ENCODE data around the gene CCNI.
"Not testable (repeated sequence)": the region's sequence is repeated elsewhere in the genome, so short reads cannot be mapped to it uniquely, and the experiment has no call there.

CCNI gene

GRCh38 chr4:77104388-77104787, 28.6 kb upstream of the CCNI start:
- Histone ChIP-seq H3K36me3 (ENCODE audit: control insufficient read depth in 2 of 2, insufficient read depth in 2 of 2, low read length in 2 of 2) (no peaks in the 10 kb centered on the region), H3K4me1 (ENCODE audit: control insufficient read depth, insufficient read depth, low read length) (peaks cover 10% of the 10 kb centered on the region), H3K9ac (ENCODE audit: low read length in 2 of 2) (no peak overlapping the region), H3K27me3 (ENCODE audit: control insufficient read depth in 1 of 2, insufficient read depth in 2 of 2, low read length in 2 of 2) (no peaks in the 10 kb centered on the region), H3K4me3 (ENCODE audit: low read length in 2 of 2) (no peak overlapping the region), H3K27ac (ENCODE audit: low read length) (peak overlapping the region; percentile 53), H3K9me3 (ENCODE audit: control insufficient read depth in 2 of 2, low read length in 2 of 2) (no peaks in the 10 kb centered on the region)

- Histone ChIP-seq H3K36me3 (ENCODE audit: control insufficient read depth in 2 of 2, insufficient read depth in 2 of 2, low read length in 2 of 2) (no peaks in the 10 kb centered on the region), H3K27me3 (ENCODE audit: control insufficient read depth in 1 of 2, insufficient read depth in 2 of 2, low read length in 2 of 2) (no peaks in the 10 kb centered on the region), H3K9me3 (ENCODE audit: control insufficient read depth in 2 of 2, low read length in 2 of 2) (no peaks in the 10 kb centered on the region), H3K4me1 (ENCODE audit: control insufficient read depth, insufficient read depth, low read length) (peaks cover 5% of the 10 kb centered on the region), H3K4me3 (ENCODE audit: low read length in 2 of 2) (no peak overlapping the region), H3K27ac (ENCODE audit: low read length) (no peak overlapping the region), H3K9ac (ENCODE audit: low read length in 2 of 2) (no peak overlapping the region)
Measured at GRCh38 chr4:77100234-77100633, 24.4 kb upstream of the CCNI start.

DNA sequence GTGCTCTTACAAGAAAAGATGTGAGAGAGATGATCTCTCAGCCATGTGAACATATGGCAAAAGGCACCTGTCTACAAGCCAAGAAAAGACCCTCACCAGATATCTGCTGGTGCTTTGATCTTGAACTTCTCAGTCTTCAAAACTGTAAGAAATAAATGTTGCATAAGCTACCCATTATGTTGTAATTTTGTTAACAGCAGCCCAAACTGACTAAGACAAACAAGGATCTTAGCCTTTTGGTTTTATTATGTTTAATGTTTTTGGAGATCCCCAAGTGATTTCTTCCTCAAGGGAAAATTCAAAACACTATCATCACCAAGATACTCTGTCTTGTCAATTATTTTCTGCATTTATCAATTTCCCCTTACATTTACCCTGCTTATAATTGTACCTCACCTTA, 21.8 kb upstream of the CCNI start:
- no peaks in the 10 kb centered on the region for H3K4me1 ChIP-seq (ENCODE audit: control insufficient read depth, insufficient read depth, low read length)
- no peaks in the 10 kb centered on the region for H3K36me3 ChIP-seq (ENCODE audit: control insufficient read depth in 2 of 2, insufficient read depth in 2 of 2, low read length in 2 of 2)

DNA sequence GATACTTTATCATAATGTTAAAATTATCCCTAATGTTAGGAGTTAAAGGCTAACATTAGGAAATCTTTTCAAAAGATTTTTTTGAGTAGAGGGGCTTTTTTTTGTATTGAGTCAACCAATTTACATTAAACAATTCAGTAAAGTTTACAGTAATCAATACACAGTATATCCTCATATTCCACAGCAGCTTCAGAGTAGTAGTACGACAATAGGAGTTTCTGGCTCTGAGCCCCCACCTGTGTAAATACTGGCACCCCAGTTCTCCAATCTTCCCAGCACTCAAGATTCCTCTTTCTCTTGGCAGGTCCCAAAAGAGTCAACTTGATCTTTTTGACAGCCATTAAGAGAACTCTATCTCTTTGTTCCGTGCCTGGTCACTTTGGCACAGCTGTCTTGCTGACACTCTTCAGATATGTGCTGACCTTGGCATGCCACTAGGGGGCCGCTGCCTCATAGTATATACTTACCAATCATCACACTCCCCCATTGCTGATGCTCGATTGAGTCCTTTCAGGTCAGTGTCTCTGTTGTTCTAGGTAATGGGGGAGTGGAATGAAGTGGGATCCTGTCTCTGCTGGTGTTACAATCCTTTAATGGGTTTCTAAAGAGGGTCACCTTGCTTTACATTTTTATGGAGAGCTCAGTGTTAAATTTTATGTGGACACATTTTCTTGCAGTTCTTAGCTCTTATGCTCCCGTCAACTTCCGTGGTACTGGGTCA, 19.5 kb upstream of the CCNI start:
- Histone ChIP-seq H3K27ac (ENCODE audit: low read length) (no peak overlapping the region), H3K4me3 (ENCODE audit: low read length in 2 of 2) (no peak overlapping the region), H3K36me3 (ENCODE audit: control insufficient read depth in 2 of 2, insufficient read depth in 2 of 2, low read length in 2 of 2) (no peaks in the 10 kb centered on the region), H3K27me3 (ENCODE audit: control insufficient read depth in 1 of 2, insufficient read depth in 2 of 2, low read length in 2 of 2) (no peaks in the 10 kb centered on the region), H3K9ac (ENCODE audit: low read length in 2 of 2) (no peak overlapping the region), H3K4me1 (ENCODE audit: control insufficient read depth, insufficient read depth, low read length) (no peaks in the 10 kb centered on the region), H3K9me3 (ENCODE audit: control insufficient read depth in 2 of 2, low read length in 2 of 2) (no peaks in the 10 kb centered on the region)

More for the DNA sequence above, 21.8 kb upstream of the CCNI start:
- Histone ChIP-seq H3K27me3 (ENCODE audit: control insufficient read depth in 1 of 2, insufficient read depth in 2 of 2, low read length in 2 of 2) (no peaks in the 10 kb centered on the region), H3K9ac (ENCODE audit: low read length in 2 of 2) (no peak overlapping the region), H3K9me3 (ENCODE audit: control insufficient read depth in 2 of 2, low read length in 2 of 2) (no peaks in the 10 kb centered on the region), H3K27ac (ENCODE audit: low read length) (no peak overlapping the region), H3K4me3 (ENCODE audit: low read length in 2 of 2) (no peak overlapping the region)

DNA sequence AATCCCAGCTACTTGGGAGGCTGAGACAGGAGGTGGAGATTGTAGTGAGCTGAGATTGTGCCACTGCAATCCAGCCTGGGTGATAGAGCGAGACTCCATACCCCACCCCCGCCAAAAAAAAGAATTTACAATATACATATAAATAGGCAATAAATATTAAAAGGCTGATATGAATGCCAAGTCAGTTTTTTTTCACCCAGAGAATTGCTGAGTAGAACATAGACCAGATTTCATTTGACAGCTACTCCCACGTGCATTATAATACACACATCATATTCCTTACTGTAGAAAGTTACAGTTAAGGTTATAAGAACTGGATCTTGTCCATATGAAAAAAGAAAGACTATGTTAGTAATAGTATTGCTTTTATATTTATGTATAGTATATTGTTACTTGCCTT, 18.7 kb upstream of the CCNI start:
- no peaks in the 10 kb centered on the region for H3K27me3 ChIP-seq (ENCODE audit: control insufficient read depth in 1 of 2, insufficient read depth in 2 of 2, low read length in 2 of 2)
- no peak overlapping the region for H3K4me3 ChIP-seq (ENCODE audit: low read length in 2 of 2)
- H3K9me3 ChIP-seq (ENCODE audit: control insufficient read depth in 2 of 2, low read length in 2 of 2) = no peaks in the 10 kb centered on the region
- no peak overlapping the region for H3K9ac ChIP-seq (ENCODE audit: low read length in 2 of 2)
- H3K27ac ChIP-seq (ENCODE audit: low read length) = no peak overlapping the region
- no peaks in the 10 kb centered on the region for H3K36me3 ChIP-seq (ENCODE audit: control insufficient read depth in 2 of 2, insufficient read depth in 2 of 2, low read length in 2 of 2)
- H3K4me1 ChIP-seq (ENCODE audit: control insufficient read depth, insufficient read depth, low read length) = no peaks in the 10 kb centered on the region

GRCh38 chr4:77093401-77093800, 17.6 kb upstream of the CCNI start:
- Histone ChIP-seq H3K27ac (ENCODE audit: low read length) (no peak overlapping the region), H3K36me3 (ENCODE audit: control insufficient read depth in 2 of 2, insufficient read depth in 2 of 2, low read length in 2 of 2) (no peaks in the 10 kb centered on the region), H3K27me3 (ENCODE audit: control insufficient read depth in 1 of 2, insufficient read depth in 2 of 2, low read length in 2 of 2) (no peaks in the 10 kb centered on the region)

DNA sequence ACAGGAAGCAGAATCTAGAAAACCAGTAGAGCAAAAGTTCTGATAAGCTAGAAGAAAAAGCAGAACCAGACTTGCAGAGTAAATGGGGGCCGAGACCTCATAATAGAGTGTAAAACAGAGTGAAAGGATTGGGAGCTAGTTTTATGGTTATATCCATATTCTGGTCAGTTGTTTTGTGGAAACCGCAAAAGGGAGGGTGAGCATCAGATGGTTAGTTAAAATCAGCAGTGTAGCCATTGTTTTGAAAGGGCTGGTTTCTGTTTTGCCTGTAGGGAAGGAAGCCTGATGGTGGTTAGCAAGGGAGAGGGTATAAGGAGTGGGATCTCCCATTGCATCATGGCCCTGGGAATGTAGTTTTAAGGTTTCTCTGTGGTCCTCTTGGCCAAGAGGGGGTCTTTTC, 17.2 kb upstream of the CCNI start:
- Histone ChIP-seq H3K4me1 (ENCODE audit: control insufficient read depth, insufficient read depth, low read length) (no peaks in the 10 kb centered on the region), H3K9ac (ENCODE audit: low read length in 2 of 2) (no peak overlapping the region), H3K27ac (ENCODE audit: low read length) (no peak overlapping the region), H3K36me3 (ENCODE audit: control insufficient read depth in 2 of 2, insufficient read depth in 2 of 2, low read length in 2 of 2) (no peaks in the 10 kb centered on the region), H3K27me3 (ENCODE audit: control insufficient read depth in 1 of 2, insufficient read depth in 2 of 2, low read length in 2 of 2) (no peaks in the 10 kb centered on the region), H3K4me3 (ENCODE audit: low read length in 2 of 2) (no peak overlapping the region), H3K9me3 (ENCODE audit: control insufficient read depth in 2 of 2, low read length in 2 of 2) (no peaks in the 10 kb centered on the region)

More at GRCh38 chr4:77093401-77093800, 17.6 kb upstream of the CCNI start:
- H3K4me1 ChIP-seq (ENCODE audit: control insufficient read depth, insufficient read depth, low read length) = no peaks in the 10 kb centered on the region
- H3K4me3 ChIP-seq (ENCODE audit: low read length in 2 of 2) = no peak overlapping the region
- no peak overlapping the region for H3K9ac ChIP-seq (ENCODE audit: low read length in 2 of 2)
- no peaks in the 10 kb centered on the region for H3K9me3 ChIP-seq (ENCODE audit: control insufficient read depth in 2 of 2, low read length in 2 of 2)

DNA sequence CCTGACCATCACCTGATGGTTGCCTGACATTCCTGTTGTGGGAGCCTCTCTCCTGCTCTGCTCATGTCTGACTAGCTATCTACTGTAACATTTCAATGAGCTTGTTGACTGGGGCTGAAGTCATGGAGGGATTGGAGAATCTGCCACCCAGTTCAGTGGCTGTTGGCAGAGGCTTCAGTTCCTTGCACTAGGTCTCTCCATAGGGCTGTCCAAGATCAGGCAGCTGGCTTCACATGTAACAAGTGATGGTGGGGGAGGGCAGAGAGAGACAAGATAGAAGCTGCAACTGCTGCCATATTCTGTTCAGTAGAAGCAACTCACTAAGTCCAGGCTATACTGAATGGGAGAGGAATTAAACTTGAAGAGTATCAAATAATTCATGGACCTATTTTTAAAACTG, 14.1 kb upstream of the CCNI start:
- Histone ChIP-seq H3K4me3 (ENCODE audit: low read length in 2 of 2) (no peak overlapping the region), H3K27me3 (ENCODE audit: control insufficient read depth in 1 of 2, insufficient read depth in 2 of 2, low read length in 2 of 2) (no peaks in the 10 kb centered on the region), H3K36me3 (ENCODE audit: control insufficient read depth in 2 of 2, insufficient read depth in 2 of 2, low read length in 2 of 2) (no peaks in the 10 kb centered on the region), H3K9me3 (ENCODE audit: control insufficient read depth in 2 of 2, low read length in 2 of 2) (no peaks in the 10 kb centered on the region), H3K27ac (ENCODE audit: low read length) (no peak overlapping the region), H3K4me1 (ENCODE audit: control insufficient read depth, insufficient read depth, low read length) (no peaks in the 10 kb centered on the region), H3K9ac (ENCODE audit: low read length in 2 of 2) (no peak overlapping the region)

- H3K36me3 ChIP-seq (ENCODE audit: control insufficient read depth in 2 of 2, insufficient read depth in 2 of 2, low read length in 2 of 2); H3K4me1 ChIP-seq (ENCODE audit: control insufficient read depth, insufficient read depth, low read length); H3K9ac ChIP-seq (ENCODE audit: low read length in 2 of 2); H3K27ac ChIP-seq (ENCODE audit: low read length); H3K27me3 ChIP-seq (ENCODE audit: control insufficient read depth in 1 of 2, insufficient read depth in 2 of 2, low read length in 2 of 2); H3K4me3 ChIP-seq (ENCODE audit: low read length in 2 of 2); H3K9me3 ChIP-seq (ENCODE audit: control insufficient read depth in 2 of 2, low read length in 2 of 2): not testable (repeated sequence)
Measured at GRCh38 chr4:77087027-77087426, 11.2 kb upstream of the CCNI start.

DNA sequence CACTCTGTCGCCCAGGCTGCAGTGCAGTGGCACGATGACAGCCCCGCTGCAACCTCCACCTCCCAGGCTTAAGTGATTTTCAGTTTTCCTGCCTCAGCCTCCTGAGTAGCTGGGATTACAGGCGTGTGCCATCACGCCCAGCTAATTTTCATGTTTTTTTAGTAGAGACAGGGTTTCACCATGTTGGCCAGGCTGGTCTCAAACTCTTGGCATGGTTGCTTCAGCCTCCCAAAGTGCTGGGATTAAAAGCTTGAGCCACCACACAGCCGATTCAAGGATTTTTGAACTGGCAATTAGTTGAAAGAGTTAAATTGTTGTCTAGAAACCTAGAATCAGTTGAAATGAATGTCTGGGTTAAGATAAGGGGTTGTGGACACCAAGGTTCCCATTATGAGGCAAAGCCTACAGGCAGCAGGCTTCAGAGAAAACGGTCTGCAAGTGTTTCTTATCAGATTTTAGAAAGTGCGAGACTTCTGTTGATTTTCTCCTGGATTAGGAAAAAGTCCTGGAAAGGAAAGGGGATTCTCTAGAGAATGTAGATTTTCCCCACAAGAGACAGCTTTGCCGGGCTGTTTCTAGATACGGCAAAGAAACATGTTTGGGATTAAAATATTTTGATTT, 8.3 kb upstream of the CCNI start:
- no peaks in the 10 kb centered on the region for H3K36me3 ChIP-seq (ENCODE audit: control insufficient read depth in 2 of 2, insufficient read depth in 2 of 2, low read length in 2 of 2)
- H3K9me3 ChIP-seq (ENCODE audit: control insufficient read depth in 2 of 2, low read length in 2 of 2) = no peaks in the 10 kb centered on the region
- H3K4me1 ChIP-seq (ENCODE audit: control insufficient read depth, insufficient read depth, low read length) = no peaks in the 10 kb centered on the region
- H3K27ac ChIP-seq (ENCODE audit: low read length) = no peak overlapping the region
- no peak overlapping the region for H3K4me3 ChIP-seq (ENCODE audit: low read length in 2 of 2)
- no peak overlapping the region for H3K9ac ChIP-seq (ENCODE audit: low read length in 2 of 2)
- H3K27me3 ChIP-seq (ENCODE audit: control insufficient read depth in 1 of 2, insufficient read depth in 2 of 2, low read length in 2 of 2) = no peaks in the 10 kb centered on the region

- no peak overlapping the region for H3K27ac ChIP-seq (ENCODE audit: low read length)
- H3K4me3 ChIP-seq (ENCODE audit: low read length in 2 of 2) = no peak overlapping the region
- no peaks in the 10 kb centered on the region for H3K4me1 ChIP-seq (ENCODE audit: control insufficient read depth, insufficient read depth, low read length)
- no peaks in the 10 kb centered on the region for H3K36me3 ChIP-seq (ENCODE audit: control insufficient read depth in 2 of 2, insufficient read depth in 2 of 2, low read length in 2 of 2)
- H3K27me3 ChIP-seq (ENCODE audit: control insufficient read depth in 1 of 2, insufficient read depth in 2 of 2, low read length in 2 of 2) = no peaks in the 10 kb centered on the region
- H3K9me3 ChIP-seq (ENCODE audit: control insufficient read depth in 2 of 2, low read length in 2 of 2) = no peaks in the 10 kb centered on the region
- H3K9ac ChIP-seq (ENCODE audit: low read length in 2 of 2) = no peak overlapping the region
Measured at GRCh38 chr4:77082886-77083608, 7.3 kb upstream of the CCNI start.

All from stomach smooth muscle (tissue), 2 donors.